ENCODE measurements around the gene HMBS.
A peak's percentile ranks its signal among the peaks of the same experiment; 100 is the strongest.

Gene HMBS

GRCh38 chr11:119081682-119082260 is 2.9 kb upstream of the HMBS start:
- no peak overlapping the region for H2AFZ ChIP-seq (ENCODE audit: low read depth, low read length, severe bottlenecking)
- H3K79me2 ChIP-seq (ENCODE audit: insufficient read depth, low read length): peaks cover 11% of the 10 kb centered on the region
- TF ChIP-seq EZH2phosphoT487 (conservative IDR thresholded peaks at IDR 0.05; ENCODE audit: low read length) (no peak), CTCF (IDR thresholded peaks at IDR 0.05; ENCODE audit: insufficient read depth, low read length, poor library complexity, severe bottlenecking) (no peak)
- H3K9me2 ChIP-seq (replicated peaks; ENCODE audit: insufficient read depth, low read length): no peaks in the 10 kb centered on the region
- H3K4me3 ChIP-seq (ENCODE audit: insufficient read depth, low read length, poor library complexity, severe bottlenecking): no peak overlapping the region
- H4K20me1 ChIP-seq (ENCODE audit: low read depth, low read length): no peaks in the 10 kb centered on the region
- no peak overlapping the region for H3K27ac ChIP-seq (ENCODE audit: low read depth, low read length)
- no peaks in the 10 kb centered on the region for H3K36me3 ChIP-seq (ENCODE audit: low read length)
- 0 out of 2 replicates have a peak, but pooled peaks cover 3% of the 10 kb centered on the region for H3F3A ChIP-seq (ENCODE audit: insufficient read depth)
- H3K9ac ChIP-seq (ENCODE audit: low read length): no peak overlapping the region
- H3K9me3 ChIP-seq (ENCODE audit: insufficient read depth, low read length): no peaks in the 10 kb centered on the region
- H3K4me2 ChIP-seq (ENCODE audit: low read depth, low read length, poor library complexity, severe bottlenecking): no peak overlapping the region
- no peaks in the 10 kb centered on the region for H3K27me3 ChIP-seq (ENCODE audit: low read length)

- H3K9ac ChIP-seq (ENCODE audit: low read length): peak overlapping the region; percentile 74
- H3K9me2 ChIP-seq (replicated peaks; ENCODE audit: insufficient read depth, low read length): no peaks in the 10 kb centered on the region
- peak overlapping the region; percentile 68 for H3K4me3 ChIP-seq (ENCODE audit: insufficient read depth, low read length, poor library complexity, severe bottlenecking)
- H3F3A ChIP-seq (ENCODE audit: insufficient read depth): 0 out of 2 replicates have a peak, but pooled peaks cover 13% of the 10 kb centered on the region
- H3K79me2 ChIP-seq (ENCODE audit: insufficient read depth, low read length): peaks cover 11% of the 10 kb centered on the region
- H3K27me3 ChIP-seq (ENCODE audit: low read length): no peaks in the 10 kb centered on the region
- no peak overlapping the region for H2AFZ ChIP-seq (ENCODE audit: low read depth, low read length, severe bottlenecking)
- peak overlapping the region; percentile 74 for H3K4me2 ChIP-seq (ENCODE audit: low read depth, low read length, poor library complexity, severe bottlenecking)
- H4K20me1 ChIP-seq (ENCODE audit: low read depth, low read length): no peaks in the 10 kb centered on the region
- peak overlapping the region; percentile 83 for H3K27ac ChIP-seq (ENCODE audit: low read depth, low read length)
- no peaks in the 10 kb centered on the region for H3K36me3 ChIP-seq (ENCODE audit: low read length)
- no peaks in the 10 kb centered on the region for H3K9me3 ChIP-seq (ENCODE audit: insufficient read depth, low read length)
- TF ChIP-seq CTCF (IDR thresholded peaks at IDR 0.05; ENCODE audit: insufficient read depth, low read length, poor library complexity, severe bottlenecking) (no peak), EZH2phosphoT487 (conservative IDR thresholded peaks at IDR 0.05; ENCODE audit: low read length) (no peak)
Observed at GRCh38 chr11:119085437-119085847, 761 bp downstream of the HMBS start.

DNA sequence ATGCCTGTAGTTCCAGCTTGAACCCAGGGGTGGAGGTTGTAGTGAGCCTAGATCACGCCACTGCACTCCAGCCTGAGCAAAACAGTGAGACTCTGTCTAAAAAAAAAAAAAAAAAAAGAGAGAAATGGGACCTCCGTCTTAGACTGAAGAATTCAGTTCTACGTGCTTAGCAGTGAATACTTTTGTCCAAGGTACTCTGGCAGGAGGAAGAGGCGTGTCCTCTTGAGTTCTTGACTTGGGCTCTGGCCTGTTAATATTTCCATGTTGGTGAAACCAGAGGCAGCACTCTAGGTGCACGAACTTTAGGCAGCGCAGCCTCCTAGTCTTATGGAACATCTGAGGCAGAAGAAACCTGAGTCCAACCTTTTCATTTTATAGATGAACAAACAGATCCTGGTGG is 2.4 kb downstream of the HMBS start:
- Histone ChIP-seq H3K79me2 (ENCODE audit: insufficient read depth, low read length) (peaks cover 11% of the 10 kb centered on the region), H3K9me2 (replicated peaks; ENCODE audit: insufficient read depth, low read length) (no peaks in the 10 kb centered on the region), H3K27me3 (ENCODE audit: low read length) (no peaks in the 10 kb centered on the region), H2AFZ (ENCODE audit: low read depth, low read length, severe bottlenecking) (no peak overlapping the region), H3F3A (ENCODE audit: insufficient read depth) (peaks cover 30% of the 10 kb centered on the region), H3K36me3 (ENCODE audit: low read length) (no peaks in the 10 kb centered on the region), H3K9me3 (ENCODE audit: insufficient read depth, low read length) (no peaks in the 10 kb centered on the region), H3K4me2 (ENCODE audit: low read depth, low read length, poor library complexity, severe bottlenecking) (no peak overlapping the region), H4K20me1 (ENCODE audit: low read depth, low read length) (no peaks in the 10 kb centered on the region), H3K9ac (ENCODE audit: low read length) (no peak overlapping the region), H3K4me3 (ENCODE audit: insufficient read depth, low read length, poor library complexity, severe bottlenecking) (no peak overlapping the region), H3K27ac (ENCODE audit: low read depth, low read length) (no peak overlapping the region)
- TF ChIP-seq CTCF (IDR thresholded peaks at IDR 0.05; ENCODE audit: insufficient read depth, low read length, poor library complexity, severe bottlenecking) (no peak), EZH2phosphoT487 (conservative IDR thresholded peaks at IDR 0.05; ENCODE audit: low read length) (no peak)
